HS-27A (cell line): Measurements from ENCODE around the gene KRT77.
"Not testable (repeated sequence)": the region's sequence is repeated elsewhere in the genome, so short reads cannot be mapped to it uniquely, and the experiment has no call there.

Source experiments
- DNase-seq: peaks from one replicate; pipeline ENCODE4 v3.0.0-alpha.2; 2012; ENCODE audit warnings: low read depth, missing footprints

Gene KRT77

DNA sequence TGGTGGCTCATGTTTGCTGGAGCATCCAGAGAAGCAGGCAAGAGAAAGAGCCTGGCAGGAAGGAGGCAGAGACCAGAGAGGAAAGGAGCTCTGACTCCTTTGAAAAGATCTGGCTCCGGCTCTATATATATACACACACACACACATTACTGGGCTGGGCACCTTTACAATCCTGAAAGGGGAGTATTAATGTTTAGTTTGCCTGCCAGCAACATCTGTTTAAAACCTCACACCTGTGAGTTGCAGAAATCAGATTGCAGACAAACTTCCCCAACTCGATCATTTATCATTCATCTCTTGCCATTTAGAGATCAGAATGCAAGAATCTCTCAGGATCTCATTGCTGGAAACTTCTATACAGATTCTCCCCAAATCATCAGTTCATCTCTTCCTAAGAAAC lies at the start of gene KRT77:
TSS of gene KRT77 (minus strand) at position 101 of the 400 bp plus-strand sequence. CDS start at position 11, 90 bp downstream.
- no peak for DNase-seq

GRCh38 chr12:52752516-52752915 lies 49.2 kb upstream of the KRT77 start:
- no peak for DNase-seq

DNA sequence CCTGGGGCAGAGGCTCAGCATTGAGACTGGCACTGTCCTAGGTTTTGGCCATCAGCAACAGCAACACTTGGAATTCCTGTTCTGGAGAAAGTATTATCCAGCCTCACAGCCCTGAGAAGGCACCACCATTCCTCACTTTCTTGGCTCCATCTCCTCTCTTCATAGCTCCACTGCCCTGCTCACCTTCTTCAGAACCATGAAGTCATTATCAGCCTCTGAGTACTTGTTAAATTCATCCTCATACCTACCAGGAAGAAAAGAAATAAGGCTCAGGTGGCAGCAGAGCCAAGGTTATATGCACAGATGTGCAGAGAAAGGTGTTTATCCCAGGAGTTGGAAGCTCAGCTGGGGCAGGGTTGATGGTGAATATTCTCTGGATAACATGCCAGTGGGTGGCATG lies 48.5 kb upstream of the KRT77 start:
- no peak for DNase-seq

GRCh38 chr12:52750532-52750931 lies 47.2 kb upstream of the KRT77 start:
- not testable (repeated sequence) for DNase-seq

DNA sequence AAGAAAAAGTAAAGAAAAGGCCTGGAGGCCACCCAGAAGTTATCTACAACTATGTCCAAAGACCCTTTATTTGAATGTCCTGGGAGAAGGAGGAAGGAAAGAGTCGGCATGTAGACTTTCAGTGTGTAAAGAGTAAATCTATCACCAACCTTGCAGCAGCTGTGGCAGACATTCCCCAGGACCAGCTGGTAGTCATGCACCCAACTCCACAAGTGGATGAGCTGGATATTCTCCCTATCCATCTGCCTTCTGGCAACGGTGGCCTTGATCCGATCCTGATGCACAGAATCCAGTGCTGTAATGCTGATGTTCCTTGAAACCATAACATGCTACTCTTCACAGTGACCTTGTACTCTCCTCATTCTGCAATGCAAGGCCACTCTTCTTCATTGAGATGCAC lies 46.5 kb upstream of the KRT77 start:
- DNase-seq: no peak

- no peak for DNase-seq
Observed at GRCh38 chr12:52748578-52748977, 45.3 kb upstream of the KRT77 start.

- no peak for DNase-seq
Observed at GRCh38 chr12:52745554-52745953, 42.2 kb upstream of the KRT77 start.

- no peak for DNase-seq
Observed at GRCh38 chr12:52744493-52745156, 41.3 kb upstream of the KRT77 start.

DNA sequence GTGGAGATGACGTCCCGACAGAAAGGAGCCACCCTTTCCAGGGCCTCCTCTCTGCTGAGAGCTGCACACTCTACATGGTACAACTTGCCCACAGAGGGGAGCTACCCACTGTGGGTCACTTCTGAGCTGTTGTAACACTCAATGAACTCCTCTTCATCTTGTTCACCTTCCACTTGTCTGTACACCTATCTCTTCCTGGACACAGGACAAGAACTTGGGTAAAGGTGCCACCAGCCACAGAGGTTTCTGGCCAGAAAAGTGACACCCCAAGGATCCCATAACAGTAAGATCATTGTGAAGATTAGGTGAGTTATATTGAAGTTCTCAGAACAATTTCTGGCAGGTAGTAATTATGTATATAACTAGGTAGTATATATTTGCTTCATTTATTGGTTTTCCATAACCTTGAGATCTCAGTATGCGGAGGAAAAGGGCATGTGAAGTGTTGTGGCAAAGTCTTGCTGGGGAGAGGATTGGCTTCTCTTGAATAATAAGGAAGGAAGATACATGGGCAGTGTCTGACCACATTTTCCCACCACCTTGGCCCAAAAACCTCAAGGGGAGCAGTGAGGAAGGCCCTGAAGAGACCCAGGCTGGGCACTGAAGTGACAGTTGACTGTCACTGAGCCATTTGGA lies 39.6 kb upstream of the KRT77 start:
- no peak for DNase-seq

GRCh38 chr12:52742196-52742580 lies 38.9 kb upstream of the KRT77 start:
- no peak for DNase-seq

DNA sequence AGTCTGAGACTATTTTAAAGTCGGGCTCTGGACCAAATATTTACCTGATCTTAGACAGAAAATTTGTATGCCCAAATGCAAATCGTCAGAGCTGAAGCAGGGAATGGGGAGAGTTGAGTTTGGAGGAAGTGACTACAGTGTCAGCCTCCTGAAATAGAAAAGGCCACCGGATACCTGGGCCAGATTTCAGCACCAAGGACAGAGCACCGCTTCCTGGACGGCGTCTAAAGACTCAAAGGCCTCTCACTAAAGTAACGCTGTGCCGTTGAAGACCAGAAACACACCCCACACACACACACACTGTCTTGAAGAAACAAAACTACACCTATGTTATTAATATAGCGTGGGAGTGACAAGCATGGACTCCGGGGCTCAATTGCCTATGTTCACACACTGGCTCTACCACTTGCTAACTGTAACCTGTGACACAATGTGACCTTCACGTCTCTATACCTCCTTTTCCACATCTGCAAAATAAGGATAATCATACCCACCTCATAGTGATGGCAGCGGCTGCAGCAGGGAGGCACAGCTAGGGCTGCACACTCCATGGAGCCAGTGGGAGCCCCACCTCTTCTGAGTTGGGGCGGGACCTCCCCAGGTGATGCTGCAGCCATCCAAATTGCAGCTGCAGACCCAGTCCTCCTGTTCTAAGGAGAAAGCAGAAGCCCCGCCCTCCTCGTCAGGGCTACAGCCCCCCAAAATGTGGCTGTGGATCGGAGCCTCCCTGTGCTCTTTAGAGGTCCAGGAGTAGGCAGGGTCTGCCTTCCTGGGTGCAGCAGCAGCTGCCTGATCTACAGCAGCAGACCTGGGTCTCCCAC lies 38.3 kb upstream of the KRT77 start:
- DNase-seq: peak; percentile 11

GRCh38 chr12:52740584-52740983 lies 37.3 kb upstream of the KRT77 start:
- DNase-seq: no peak

- no peak for DNase-seq
Observed at GRCh38 chr12:52739963-52740362, 36.6 kb upstream of the KRT77 start.

DNA sequence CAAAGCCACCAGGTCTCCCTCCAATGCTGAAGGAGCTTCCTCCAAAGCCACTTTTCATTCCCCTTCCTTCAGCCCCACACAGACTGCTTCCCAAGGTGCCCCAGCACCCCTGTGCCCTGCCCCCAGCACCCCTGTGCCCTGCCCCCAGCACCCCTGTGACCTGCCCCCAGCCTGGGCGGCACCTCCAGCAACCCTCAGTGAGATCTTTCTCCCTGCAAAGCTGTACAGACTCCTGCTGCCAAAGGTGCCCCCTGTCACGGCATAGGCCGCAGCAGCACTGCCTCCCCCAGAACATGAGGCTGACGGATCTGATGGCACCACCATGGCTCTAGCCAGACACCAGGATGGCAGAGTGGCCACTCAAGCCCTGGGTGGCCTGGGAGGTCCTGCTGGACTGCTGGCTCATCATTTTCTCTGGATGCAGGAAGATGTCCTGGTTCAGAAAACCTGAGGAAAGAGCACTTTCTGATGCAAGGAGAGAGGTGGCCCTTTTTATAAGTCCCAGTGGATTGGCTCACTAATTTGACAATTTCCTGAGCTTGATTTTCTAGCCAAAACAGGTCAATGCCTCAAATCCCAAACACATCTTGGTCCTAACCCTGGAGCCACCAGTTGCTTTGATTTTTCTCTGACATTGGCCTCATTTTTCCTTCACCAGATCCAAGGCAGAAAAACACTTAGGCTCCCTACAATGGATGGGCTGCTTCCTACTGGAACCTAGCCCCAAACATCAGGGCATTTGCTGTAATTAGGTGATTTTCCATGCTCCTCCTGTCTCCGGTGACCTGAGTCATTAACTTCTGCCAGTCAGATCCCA lies 32.7 kb upstream of the KRT77 start:
- no peak for DNase-seq

DNA sequence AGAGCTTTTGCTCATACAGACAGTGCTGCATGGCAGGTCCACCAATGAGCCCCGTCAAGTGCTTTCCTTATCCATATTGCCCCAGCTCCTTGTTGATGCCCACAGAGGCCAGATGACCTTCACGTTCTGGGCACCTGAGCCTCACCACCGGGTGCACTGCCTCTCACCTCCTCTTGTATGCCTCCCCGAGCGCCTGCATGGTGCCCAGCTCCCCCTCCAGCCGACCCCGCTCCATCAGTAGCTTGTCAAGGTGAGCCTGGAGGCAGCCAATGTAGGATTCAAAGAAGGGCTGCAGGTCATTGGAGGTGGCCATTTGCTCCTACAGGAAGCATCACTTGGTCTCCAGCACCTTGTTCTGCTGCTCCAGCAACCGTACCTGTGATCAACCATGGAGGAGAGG lies 31.8 kb upstream of the KRT77 start:
- no peak for DNase-seq

DNA sequence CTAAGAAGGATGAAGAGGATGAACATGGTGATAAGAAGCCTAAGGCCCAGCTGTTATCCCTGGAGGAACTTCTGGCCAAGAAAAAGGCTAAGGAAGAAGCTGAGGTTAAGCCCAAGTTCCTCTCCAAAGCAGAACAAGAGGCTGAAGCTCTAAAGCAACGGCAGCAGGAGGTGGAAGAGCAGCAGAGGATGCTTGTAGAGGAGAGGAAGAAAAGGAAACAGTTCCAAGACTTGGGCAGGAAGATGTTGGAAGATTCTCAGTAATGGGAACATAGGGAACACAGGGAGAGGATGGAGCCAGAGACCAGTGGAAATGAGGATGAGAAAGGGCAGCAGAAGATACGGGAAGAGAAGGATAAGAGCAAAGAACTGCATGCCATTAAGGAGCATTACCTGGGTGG lies 27.5 kb upstream of the KRT77 start:
- DNase-seq: no peak

DNA sequence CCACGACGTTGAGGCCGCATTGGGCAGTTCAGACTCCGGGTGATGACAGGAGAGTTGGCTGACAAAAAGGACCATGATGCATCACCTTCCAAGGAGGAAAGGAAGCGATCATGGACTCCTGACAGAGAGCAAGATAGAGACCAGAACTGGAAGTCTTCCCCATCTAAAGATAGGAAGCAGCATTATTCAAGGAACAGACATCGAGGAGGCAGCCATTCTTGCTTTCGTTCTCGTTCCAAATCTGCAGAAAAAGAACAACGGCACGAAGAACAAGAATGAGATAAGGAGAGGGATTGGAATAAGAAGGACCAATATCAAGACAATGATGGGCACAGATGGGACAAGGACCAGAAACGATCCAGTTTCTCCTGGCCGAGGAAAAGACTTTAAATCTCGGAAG lies 27.1 kb upstream of the KRT77 start:
- DNase-seq: no peak

- DNase-seq: no peak
Observed at GRCh38 chr12:52729147-52729546, 25.8 kb upstream of the KRT77 start.

DNA sequence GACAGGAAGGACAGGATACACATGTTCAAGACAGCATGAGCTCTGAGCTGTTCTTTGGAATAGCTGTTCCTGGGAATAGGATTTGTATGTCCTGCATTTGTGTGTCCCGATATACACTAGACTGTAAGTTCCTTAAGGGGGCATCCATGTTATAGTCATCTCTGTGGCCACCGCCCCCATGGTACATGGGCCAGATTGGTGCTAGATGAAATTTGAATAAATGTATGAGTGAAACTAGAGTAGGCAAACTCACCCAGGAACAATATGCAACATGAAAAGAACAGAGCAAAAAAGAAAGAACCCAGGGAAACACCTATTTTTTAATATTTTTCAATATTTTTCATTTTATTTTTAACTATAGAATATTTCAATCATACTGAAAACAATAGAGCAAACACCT lies 25.1 kb upstream of the KRT77 start:
- no peak for DNase-seq

DNA sequence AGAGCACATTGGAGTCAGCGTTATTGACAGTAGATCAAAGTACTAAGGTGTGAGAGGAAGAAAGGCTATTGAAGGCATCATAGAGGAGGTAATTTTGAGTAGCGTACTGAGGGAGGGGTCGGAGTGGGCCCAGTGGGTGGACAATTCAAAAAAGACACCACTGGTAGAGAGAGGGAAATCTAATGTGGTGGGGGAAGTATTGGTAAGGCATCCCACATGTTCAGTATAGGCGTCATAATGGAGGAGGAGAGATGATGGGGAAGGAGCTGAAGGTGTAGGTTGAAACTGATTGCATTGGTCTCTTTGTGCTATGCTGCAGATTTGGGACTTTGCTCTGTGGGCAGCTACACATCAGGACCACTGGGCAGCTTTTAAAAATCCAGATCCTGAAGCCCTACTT lies 23.7 kb upstream of the KRT77 start:
- DNase-seq: no peak

DNA sequence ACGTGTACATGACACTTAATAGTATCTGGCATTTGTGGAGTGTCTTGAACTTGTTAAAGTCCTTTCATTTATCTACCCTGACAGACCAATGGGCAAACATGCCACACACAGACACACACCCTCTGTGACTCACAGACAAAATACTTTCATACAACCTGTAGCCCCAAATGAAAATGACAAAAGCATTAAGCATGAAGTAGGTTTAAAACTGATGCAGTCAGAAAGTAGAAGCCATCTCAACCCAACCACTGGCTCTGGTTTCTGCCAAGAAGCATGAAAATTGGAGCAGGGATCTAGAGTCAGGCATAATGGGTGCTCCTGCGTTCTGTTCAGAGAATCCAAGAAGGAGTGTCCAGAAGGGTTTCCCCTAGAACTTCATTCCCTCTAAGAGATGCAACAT lies 23.1 kb upstream of the KRT77 start:
- no peak for DNase-seq

GRCh38 chr12:52724384-52724783 lies 21.1 kb upstream of the KRT77 start:
- no peak for DNase-seq
